K562 (cell line): ENCODE data around the gene RGS21. TPM values are rescaled to one million over a fixed set of nuclear protein-coding genes. Genes with fewer than 3 reads are reported as not detected.

Source experiments
- ATAC-seq: fragments of 200-7000 bp; cut with Tn5 transposase; 3 replicates; pipeline ENCODE4 v1.9.1; 2020; ENCODE audit warnings: moderate library complexity
- BruUV-seq: library from RNA; stranded (reverse); fragments of 400-500 nt; replicated peaks from 2 replicates; lab custom pipeline; 2021; lab: Mats Ljungman, UMichigan
- CTCF ChIA-PET: fragments of 300-600 bp; formaldehyde crosslinking; extraction: SDS; loops from one replicate; lab custom pipeline; 2021; ENCODE audit warnings: low intra/inter-chr PET ratio; lab: Yijun Ruan, JAX
- POLR2A ChIA-PET: fragments of 300-600, 350-650 bp; sonication (Branson Sonifier 250); formaldehyde crosslinking; extraction: SDS; loops from one replicate; lab custom pipeline; 2021; ENCODE audit warnings: antibody characterized with exemption, inconsistent platforms; lab: Yijun Ruan, JAX
- DNase-seq, 4 experiments: peaks; one replicate each; pipeline versions ENCODE4 v3.0.0 to v3.0.0-alpha.2; 2011 to 2018; ENCODE audit warnings: low spot score in 3 of 4, mixed read lengths in 3 of 4; ENCODE audit errors: extremely low read depth in 1 of 4
- FAIRE-seq: peaks from 2 replicates; lab custom pipeline; 2011; peaks lifted over from hg19 to GRCh38; lab: Jason Lieb, UNC
- H2AFZ ChIP-seq: 2 replicates; pipeline ENCODE4 v1.6.0; 2011; ENCODE audit warnings: low read depth, low read length, control low read depth, inconsistent platforms
- H3K27ac ChIP-seq: fragments of 200-600 bp; 3 replicates; pipeline ENCODE4 v1.8.0; 2011; ENCODE audit warnings: low read depth, mild to moderate bottlenecking, control low read depth, inconsistent platforms, low read length, moderate library complexity, mixed read lengths; ENCODE audit errors: extremely low read depth
- H3K27me3 ChIP-seq, 2 experiments: fragments of 300-600 bp in 1 of 2; 2 replicates in 1 of 2; 3 replicates in 1 of 2; pipeline versions ENCODE4 v1.6.0 to v1.8.0; 2011; ENCODE audit warnings: inconsistent platforms in 2 of 2, low read length in 2 of 2, mild to moderate bottlenecking in 1 of 2, mixed read lengths in 1 of 2, moderate library complexity in 1 of 2; ENCODE audit not compliant: control insufficient read depth in 2 of 2, insufficient read depth in 2 of 2
- H3K36me3 ChIP-seq: fragments of 300-600 bp; 3 replicates; pipeline ENCODE4 v1.8.0; 2011; ENCODE audit warnings: mild to moderate bottlenecking, low read length, inconsistent platforms; ENCODE audit not compliant: control insufficient read depth, insufficient read depth
- H3K4me1 ChIP-seq, 2 experiments: fragments of 200-600 bp in 1 of 2; replicated peaks in 1 of 2; 2 replicates in 1 of 2; 3 replicates in 1 of 2; pipeline versions ENCODE4 v1.5.1 to v1.8.0; 2011; ENCODE audit warnings: inconsistent platforms in 2 of 2, low read length in 2 of 2, mild to moderate bottlenecking in 1 of 2, mixed read lengths in 1 of 2, moderate library complexity in 1 of 2; ENCODE audit not compliant: control insufficient read depth in 2 of 2, insufficient read depth in 2 of 2
- H3K4me2 ChIP-seq: 2 replicates; pipeline ENCODE4 v1.6.1; 2011; ENCODE audit warnings: low read length, control low read depth, inconsistent platforms, mixed read lengths; ENCODE audit not compliant: insufficient read depth
- H3K4me3 ChIP-seq: fragments of 200-600 bp; sonication (generic), shearing (Covaris generic); 2 replicates; pipeline ENCODE4 v1.5.1; 2016; ENCODE audit warnings: control low read depth, inconsistent platforms
- H3K79me2 ChIP-seq: fragments of 200-600 bp; 3 replicates; pipeline ENCODE4 v1.8.0; 2011; ENCODE audit warnings: low read length, inconsistent platforms; ENCODE audit not compliant: control insufficient read depth, insufficient read depth
- H3K9ac ChIP-seq, 2 experiments: 2 replicates each; pipeline versions ENCODE4 v1.6.0 to v1.6.1; 2011; ENCODE audit warnings: low read depth in 2 of 2, low read length in 2 of 2, control low read depth in 1 of 2, inconsistent platforms in 1 of 2, mild to moderate bottlenecking in 1 of 2, mixed read lengths in 1 of 2; ENCODE audit not compliant: insufficient read depth in 1 of 2
- H3K9me1 ChIP-seq: one replicate; pipeline ENCODE4 v1.6.0; 2011; ENCODE audit warnings: inconsistent platforms, mild to moderate bottlenecking, low read length, moderate library complexity; ENCODE audit not compliant: control insufficient read depth, insufficient read depth
- H3K9me3 ChIP-seq: replicated peaks from 2 replicates; pipeline ENCODE4 v1.5.1; 2011; ENCODE audit warnings: low read depth, low read length, inconsistent platforms; ENCODE audit not compliant: control insufficient read depth, insufficient read depth
- H4K20me1 ChIP-seq: replicated peaks from 2 replicates; pipeline ENCODE4 v1.6.1; 2011; ENCODE audit warnings: low read length, inconsistent platforms, mixed read lengths; ENCODE audit not compliant: control insufficient read depth, insufficient read depth
- DNMT1 ChIP-seq: fragments of 450-650 bp; IDR thresholded peaks from 2 replicates; pipeline ENCODE4 v1.6.1; 2016; ENCODE audit warnings: antibody characterized with exemption, mild to moderate bottlenecking
- FOSL1 ChIP-seq: fragments of 200-800 bp; sonication (Bioruptor generic); conservative IDR thresholded peaks from 2 replicates; pipeline ENCODE4 v1.6.1; 2016; ENCODE audit warnings: missing genetic modification characterization, missing compliant biosample characterization
- KLF16 ChIP-seq: IDR thresholded peaks from 2 replicates; pipeline ENCODE4 v1.6.1; 2016; ENCODE audit warnings: antibody characterized with exemption
- MEF2D ChIP-seq: conservative IDR thresholded peaks from 2 replicates; pipeline ENCODE4 v1.6.1; 2016; ENCODE audit warnings: low read depth, missing genetic modification characterization, missing compliant biosample characterization
- NR1H2 ChIP-seq: sonication (generic); formaldehyde crosslinking; IDR thresholded peaks from 2 replicates; pipeline ENCODE4 v1.4.0; 2020; ENCODE audit warnings: mild to moderate bottlenecking, missing genetic modification reagents
- TAF9B ChIP-seq: fragments of 450-650 bp; IDR thresholded peaks from 2 replicates; pipeline ENCODE4 v1.6.1; 2018; ENCODE audit warnings: mild to moderate bottlenecking; ENCODE audit not compliant: partially characterized antibody
- ZNF668 ChIP-seq: fragments of 250-450 bp; sonication (Bioruptor Pico); IDR thresholded peaks from 2 replicates; pipeline ENCODE4 v1.8.0; 2022; ENCODE audit warnings: mild to moderate bottlenecking, inconsistent platforms
- WGBS: fragments of 100-300 bp; shearing (Covaris generic); methylation state at CpG from one replicate; pipeline ENCODE4 v1.1.6; 2016; ENCODE audit warnings: low coverage, mixed read lengths; ENCODE audit not compliant: insufficient coverage; ENCODE audit errors: missing lambda C conversion rate; 5-methylcytosine and 5-hydroxymethylcytosine counted together
- in situ Hi-C: fragments of 300-500 bp; cut with MboI; formaldehyde crosslinking; loops from 4 replicates; pipeline ENCODE4 v1.15.0; 2018; ENCODE audit warnings: inconsistent platforms, mixed read lengths
- intact Hi-C: fragments of 100-400 bp; cut with micrococcal nuclease; formaldehyde crosslinking; loops from 2 replicates; pipeline ENCODE4 v1.14.2; 2022
- polyA plus RNA-seq, 8 experiments: library from polyadenylated mRNA; depleted of rRNA in 4 of 8; stranded (reverse) in 5 of 8; unstranded in 3 of 8; fragments of >200 nt; fragmentation: Nextera tagmentation in 2 of 8; fragmentation: Illumina TruSeq in 1 of 8; extraction: Ambion mirVana in 2 of 8; extraction: Trizol in 1 of 8; gene quantifications; 2 replicates each; pipeline versions ENCODE4 v1.2.1 to v1.2.3, GENCODE V29; 2011 to 2014; ENCODE audit warnings: inconsistent platforms in 1 of 8, missing spikeins in 1 of 8
- total RNA-seq, 7 experiments: library from RNA; depleted of rRNA in 6 of 7; stranded (reverse); fragments of >200 nt in 6 of 7; fragmentation: Illumina TruSeq in 2 of 7; extraction: Trizol in 2 of 7; gene quantifications; 2 replicates each; pipeline versions ENCODE4 v1.2.1 to v1.2.3, GENCODE V29; 2011 to 2021; ENCODE audit warnings: low replicate concordance in 1 of 7
- TF ChIP-seq, protein P1 (sequence below): fragments of 250-450 bp; sonication (Bioruptor Pico); IDR thresholded peaks from 2 replicates; pipeline ENCODE4 v1.5.0; 2020; ENCODE audit warnings: mild to moderate bottlenecking, borderline replicate concordance

RGS21 gene
- total and polyA plus RNA-seq, 9 of the 15 experiments (the other 6 are each of a cell fraction or from before 2014, with no cell fraction given): not detected

DNA sequence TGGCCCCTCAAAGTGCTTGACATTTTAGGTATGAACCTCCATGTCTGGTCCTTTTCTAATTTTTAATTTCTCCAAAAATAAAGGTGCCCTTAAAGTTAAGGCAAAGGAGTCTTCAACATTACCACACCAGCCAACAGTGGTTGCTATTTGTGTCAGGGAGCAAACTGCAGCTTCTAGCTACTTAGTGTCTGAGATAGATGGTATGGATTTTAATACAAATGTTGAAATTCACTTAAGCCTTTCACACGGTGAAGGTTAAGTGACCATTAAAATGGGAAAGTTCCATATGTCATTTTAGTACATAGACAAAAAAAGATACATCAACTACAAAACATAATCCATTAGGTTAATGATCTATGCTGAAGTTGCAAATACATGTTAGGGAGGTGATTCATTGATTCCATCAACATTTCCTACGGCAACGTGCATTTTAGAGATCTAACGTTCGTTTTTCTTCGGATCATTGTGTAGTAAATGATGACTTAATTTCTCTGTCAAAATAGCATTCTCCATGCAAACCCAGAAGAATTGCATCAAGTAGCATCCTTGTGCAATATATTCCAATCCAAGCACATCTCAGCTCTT, 48.2 kb upstream of the RGS21 start:
- Histone ChIP-seq H3K27me3 (no peaks in the 10 kb centered on the region), H3K4me3 (no peak overlapping the region), H3K9ac (no peak overlapping the region), H2AFZ (no peak overlapping the region), H3K9me1 (no peaks in the 10 kb centered on the region), H4K20me1 (no peaks in the 10 kb centered on the region), H3K79me2 (no peaks in the 10 kb centered on the region), H3K4me2 (no peak overlapping the region), H3K9me3 (no peaks in the 10 kb centered on the region), H3K36me3 (no peaks in the 10 kb centered on the region), H3K27ac (no peak overlapping the region), H3K4me1 (peaks cover 0 to 11% of the 10 kb centered on the region in 2 experiments; a peak in 2 of 5 replicates)
- FAIRE-seq (no peak), DNase-seq (no peak), ATAC-seq (no peak)
- 39% methylated on average over 6 of the region's 6 CpGs for WGBS
- no peak for TF ChIP-seq FOSL1 (tag)
- TF ChIP-seq NR1H2 (CRISPR knock-in tag): no peak
- no peak for TF ChIP-seq ZNF668 (CRISPR knock-in tag)
- no peak for TF ChIP-seq TAF9B
- TF ChIP-seq MEF2D (tag): no peak
- TF ChIP-seq DNMT1: no peak
- TF ChIP-seq KLF16: no peak
- TF ChIP-seq, protein P1, sequence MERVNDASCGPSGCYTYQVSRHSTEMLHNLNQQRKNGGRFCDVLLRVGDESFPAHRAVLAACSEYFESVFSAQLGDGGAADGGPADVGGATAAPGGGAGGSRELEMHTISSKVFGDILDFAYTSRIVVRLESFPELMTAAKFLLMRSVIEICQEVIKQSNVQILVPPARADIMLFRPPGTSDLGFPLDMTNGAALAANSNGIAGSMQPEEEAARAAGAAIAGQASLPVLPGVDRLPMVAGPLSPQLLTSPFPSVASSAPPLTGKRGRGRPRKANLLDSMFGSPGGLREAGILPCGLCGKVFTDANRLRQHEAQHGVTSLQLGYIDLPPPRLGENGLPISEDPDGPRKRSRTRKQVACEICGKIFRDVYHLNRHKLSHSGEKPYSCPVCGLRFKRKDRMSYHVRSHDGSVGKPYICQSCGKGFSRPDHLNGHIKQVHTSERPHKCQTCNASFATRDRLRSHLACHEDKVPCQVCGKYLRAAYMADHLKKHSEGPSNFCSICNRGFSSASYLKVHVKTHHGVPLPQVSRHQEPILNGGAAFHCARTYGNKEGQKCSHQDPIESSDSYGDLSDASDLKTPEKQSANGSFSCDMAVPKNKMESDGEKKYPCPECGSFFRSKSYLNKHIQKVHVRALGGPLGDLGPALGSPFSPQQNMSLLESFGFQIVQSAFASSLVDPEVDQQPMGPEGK (CRISPR knock-in tag): no peak
- intact Hi-C loops: no loop called here
- no TSS peak for BruUV-seq
- CTCF ChIA-PET: no interaction called here
- POLR2A ChIA-PET: no interaction called here
- in situ Hi-C loops: no loop called here
